GM21786 (cell line): ENCODE results near the gene GCFC2.
"Not testable (repeated sequence)": the region's sequence is repeated elsewhere in the genome, so short reads cannot be mapped to it uniquely, and the experiment has no call there.

Source experiments
- ATAC-seq: cut with Tn5 transposase; IDR thresholded peaks from one replicate; pipeline ENCODE4 v1.9.1; 2021; ENCODE audit not compliant: unreplicated experiment

The GCFC2 gene

DNA sequence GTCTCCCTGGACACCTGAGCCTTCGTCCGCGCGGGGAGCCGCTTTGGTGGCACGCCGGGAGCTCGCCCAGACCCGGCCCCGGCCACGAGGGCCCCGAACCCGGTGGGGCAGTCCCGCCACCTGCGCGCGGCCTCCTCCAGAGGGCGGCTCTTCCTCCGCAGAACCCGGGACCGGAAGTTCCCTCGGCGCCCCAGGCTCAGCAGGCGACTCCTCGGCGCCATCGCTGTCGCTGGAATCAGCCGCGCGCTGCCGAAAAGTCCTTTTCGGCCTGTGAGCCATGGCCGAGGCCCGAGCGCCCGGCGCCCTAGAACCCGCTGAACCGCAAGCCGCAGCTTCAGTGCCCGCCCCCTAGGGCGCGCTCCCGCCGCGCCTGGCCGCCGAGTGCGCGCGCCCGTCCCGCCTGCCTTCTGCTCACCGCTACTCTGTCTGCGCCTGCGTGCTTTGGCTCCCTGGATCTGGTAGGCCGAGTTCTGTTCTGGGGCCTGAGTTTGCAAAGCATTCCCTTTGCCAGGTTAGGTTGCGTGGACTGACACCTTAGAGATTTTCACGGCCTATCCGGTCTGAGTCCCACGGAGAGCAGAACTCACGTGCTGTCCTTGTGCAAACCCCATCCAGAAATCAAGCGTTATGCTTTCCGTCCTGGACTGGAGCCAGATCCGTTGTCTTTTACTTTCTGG is at the start of gene GCFC2:
GCFC2 (minus strand) TSS at position 339 of the 677 bp plus-strand sequence; CDS start at position 279, 60 bp downstream.
- ATAC-seq, result peak; percentile 93

GRCh38 chr2:75752828-75753227 is 42.1 kb upstream of the GCFC2 start:
- ATAC-seq, result no peak

- ATAC-seq, result no peak
These were observed 41.2 kb upstream of the GCFC2 start for GRCh38 chr2:75751824-75752468.

GRCh38 chr2:75751360-75751759 is 40.6 kb upstream of the GCFC2 start:
- peak; percentile 59 for ATAC-seq

DNA sequence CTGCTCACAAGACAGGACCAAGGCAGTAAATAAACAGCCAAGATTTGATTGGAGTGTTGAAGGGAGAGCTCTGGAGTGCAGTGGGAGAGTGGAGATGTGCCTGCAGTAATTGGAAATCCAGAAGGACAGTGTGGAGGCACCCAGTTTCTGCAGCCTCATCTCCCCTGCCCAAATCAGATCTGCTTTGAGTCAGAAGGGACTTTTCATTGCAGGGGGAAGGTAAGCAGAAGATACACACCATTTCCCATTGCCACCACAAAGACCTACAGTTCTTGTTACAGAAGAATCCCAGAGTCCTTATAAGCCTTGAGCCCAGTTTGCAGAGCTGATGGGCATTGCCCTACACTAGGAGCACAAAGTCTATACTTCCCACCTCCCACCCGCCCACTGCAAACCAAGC is 27.2 kb upstream of the GCFC2 start:
- ATAC-seq, result no peak

- ATAC-seq, result no peak
These were observed 25.6 kb upstream of the GCFC2 start for GRCh38 chr2:75736276-75736675.

DNA sequence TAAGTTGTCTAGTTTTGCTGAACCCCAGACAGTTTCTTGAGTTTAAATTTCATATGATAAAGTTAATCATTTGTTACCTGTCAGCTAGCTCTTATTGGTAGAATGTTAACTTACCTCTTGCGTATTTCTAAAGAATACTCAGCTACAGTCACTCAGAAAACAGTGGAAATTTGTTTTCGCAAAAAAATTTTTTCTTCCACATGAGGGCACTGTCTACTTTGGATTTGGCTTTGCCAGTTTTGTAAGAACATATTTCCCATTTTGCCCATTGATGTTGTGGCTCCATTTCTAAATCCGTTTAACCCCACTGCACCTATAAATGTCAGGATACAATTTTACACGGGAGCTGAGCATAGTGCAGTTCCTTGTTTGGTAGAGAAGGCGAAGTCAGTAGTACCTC is 19.1 kb upstream of the GCFC2 start:
- no peak for ATAC-seq

DNA sequence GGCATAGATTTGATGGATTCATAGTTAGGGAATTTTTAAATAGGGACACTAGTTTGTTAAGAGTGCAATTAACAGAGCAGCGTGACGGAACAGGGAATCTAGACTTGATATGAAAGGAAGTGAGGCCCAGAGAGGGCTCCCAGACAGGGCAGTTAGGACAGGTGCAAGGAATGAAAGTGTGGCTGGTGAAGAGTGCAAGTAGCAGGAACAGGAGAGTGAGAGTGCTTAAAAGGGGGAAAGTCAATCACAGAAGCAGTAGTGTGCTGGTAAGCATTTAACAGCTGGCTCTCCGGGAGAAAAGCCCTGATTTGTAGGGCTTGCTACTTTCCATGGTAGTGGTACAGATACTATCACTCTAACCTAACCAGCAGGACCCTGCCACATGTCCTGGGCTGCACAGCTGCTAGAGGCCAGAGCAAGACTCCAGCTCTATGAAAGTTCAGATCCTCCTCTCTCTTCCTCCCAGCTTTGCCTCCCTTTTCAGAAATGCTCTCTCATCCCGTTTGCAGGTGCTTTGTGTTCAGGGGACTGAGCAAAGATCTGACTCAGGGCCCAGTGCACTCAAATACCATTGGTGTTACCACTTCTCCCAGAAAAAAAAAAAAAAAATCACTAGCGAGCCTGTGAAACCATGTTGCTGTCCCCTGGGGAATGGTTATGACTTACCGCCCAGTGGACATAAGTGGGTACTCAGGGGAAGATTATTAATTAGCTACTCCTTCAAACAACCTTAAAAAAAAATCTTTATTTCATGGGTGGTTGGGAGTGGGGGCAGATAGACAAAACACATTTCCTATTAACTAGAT is 18.1 kb upstream of the GCFC2 start:
- ATAC-seq, result no peak

GRCh38 chr2:75722687-75723086 is 12.0 kb upstream of the GCFC2 start:
- no peak for ATAC-seq

DNA sequence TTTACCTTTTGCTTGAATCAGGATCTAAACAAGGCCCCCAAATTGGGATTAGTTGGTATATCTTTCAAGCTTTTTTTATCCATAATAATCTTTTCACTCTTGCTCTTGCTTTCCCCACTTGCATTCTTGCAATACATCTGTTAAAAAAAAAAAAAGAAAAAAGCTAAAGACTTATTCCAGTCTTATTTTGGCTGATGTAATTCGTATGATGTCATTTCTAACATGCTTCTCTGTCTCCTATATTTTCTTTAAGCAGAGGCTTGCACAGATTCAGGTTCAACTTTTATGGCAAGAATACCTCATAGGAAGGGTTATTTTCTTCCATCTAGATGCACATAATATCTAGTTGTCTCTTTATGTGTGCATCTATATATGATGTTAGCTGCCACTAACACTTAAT is 9.8 kb upstream of the GCFC2 start:
- no peak for ATAC-seq

GRCh38 chr2:75719616-75720015 is 8.9 kb upstream of the GCFC2 start:
- no peak for ATAC-seq

DNA sequence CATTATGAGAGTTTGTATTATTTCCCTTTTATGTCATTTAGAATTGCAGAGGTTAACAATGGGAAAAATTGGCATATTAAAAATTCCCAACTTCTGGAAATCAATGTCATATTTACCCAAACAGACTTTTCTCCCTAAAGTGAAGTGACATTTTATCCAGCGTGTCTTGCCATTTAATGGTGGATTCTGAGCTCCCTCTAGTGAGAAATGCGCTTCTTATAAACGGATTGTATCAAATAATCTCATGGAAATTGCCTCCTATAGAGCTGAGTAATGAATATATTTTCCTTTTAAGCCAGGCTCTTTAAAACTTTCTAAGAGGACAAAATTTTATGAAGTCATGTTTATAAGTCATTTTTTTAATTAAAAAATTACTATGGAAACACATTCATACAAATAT is 5.7 kb upstream of the GCFC2 start:
- no peak for ATAC-seq

- ATAC-seq, result not testable (repeated sequence)
These were observed 875 bp upstream of the GCFC2 start for GRCh38 chr2:75711590-75711989.

DNA sequence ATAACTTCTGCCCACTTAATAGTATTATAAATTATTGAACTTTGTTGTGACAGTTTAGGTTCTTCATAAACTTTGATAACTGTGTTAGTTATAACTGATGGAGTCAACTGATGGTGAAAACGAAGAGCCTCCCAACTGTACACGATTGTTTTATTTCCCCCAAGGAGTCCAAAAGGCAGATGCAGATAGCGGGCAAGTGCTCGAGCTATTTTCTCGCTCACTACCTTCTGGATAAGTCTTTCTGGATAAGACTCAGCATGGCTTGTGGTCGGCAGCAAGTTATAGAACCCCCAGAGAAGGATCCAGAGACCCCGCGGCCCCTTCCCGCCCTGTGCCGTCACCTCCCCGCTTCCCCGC is 517 bp downstream of the GCFC2 start:
- peak; percentile 19 for ATAC-seq

DNA sequence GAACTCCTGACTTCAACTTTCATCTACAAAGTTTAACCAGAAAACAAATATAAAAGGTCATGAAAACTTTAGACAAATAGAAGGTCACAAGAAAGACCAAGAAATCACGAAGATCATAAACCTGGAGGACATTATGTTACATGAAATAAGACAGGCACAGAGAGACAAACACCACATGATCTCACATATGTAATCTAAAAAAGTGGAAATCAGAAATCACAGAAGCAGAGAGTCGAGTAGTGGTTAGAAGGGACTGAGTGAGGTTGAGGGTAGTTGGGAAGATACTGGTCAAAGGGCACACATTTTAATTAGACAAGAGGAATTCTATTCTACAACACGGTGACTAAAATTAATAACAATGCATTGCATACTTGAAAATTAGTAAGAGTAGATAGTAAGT is 1.4 kb downstream of the GCFC2 start:
- no peak for ATAC-seq

DNA sequence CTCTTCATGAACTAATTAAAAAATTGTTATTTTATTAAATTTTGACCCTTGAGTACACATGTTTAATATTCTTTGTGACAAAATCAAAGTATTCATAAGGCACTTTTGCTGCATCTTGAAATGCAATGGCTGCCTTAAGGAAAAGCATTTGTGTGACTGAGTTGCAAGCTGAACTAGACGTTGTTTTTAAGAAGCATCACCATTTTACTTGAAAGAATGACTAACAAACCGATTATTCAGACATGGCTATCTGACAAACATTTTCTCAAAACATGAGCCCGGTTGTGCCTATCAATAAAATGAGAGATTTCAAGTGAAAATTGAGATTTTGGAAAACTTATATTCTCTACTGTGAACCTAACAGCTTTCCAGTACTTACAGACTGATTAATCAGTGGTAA is 2.8 kb downstream of the GCFC2 start:
- ATAC-seq, result no peak

GRCh38 chr2:75705921-75706320 is 4.8 kb downstream of the GCFC2 start:
- ATAC-seq, result no peak

DNA sequence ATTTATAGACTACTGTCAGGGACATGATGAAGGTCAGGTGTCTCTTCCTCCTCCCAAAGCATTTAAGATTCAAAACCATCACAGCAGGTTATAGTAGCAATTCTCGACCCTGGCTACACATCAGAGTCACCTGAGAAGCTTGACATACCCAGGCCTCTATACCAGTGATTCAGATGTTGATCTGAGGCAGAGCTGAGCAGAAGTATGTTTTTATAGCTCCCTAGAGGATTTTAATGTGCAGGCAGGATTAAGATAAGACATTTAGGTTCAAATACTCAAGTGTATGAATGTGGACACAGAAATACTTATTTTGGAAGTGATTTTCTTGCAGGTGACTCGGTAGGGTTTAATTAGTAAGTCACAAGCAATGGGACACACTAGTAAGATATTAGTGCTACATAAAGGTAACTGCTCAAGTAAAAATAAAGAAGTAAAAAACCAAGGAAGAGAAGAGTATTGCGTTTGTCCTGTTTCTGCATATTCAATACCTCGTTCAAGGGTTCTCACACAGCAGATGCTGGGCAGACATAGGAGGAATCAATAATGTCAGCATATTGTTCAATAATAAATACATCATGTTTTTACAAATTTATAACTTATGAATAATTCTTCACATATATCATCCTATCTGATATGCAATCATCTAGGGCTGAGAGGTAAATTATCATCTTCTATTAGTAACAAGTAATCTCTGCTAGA is 7.0 kb downstream of the GCFC2 start:
- ATAC-seq, result no peak

DNA sequence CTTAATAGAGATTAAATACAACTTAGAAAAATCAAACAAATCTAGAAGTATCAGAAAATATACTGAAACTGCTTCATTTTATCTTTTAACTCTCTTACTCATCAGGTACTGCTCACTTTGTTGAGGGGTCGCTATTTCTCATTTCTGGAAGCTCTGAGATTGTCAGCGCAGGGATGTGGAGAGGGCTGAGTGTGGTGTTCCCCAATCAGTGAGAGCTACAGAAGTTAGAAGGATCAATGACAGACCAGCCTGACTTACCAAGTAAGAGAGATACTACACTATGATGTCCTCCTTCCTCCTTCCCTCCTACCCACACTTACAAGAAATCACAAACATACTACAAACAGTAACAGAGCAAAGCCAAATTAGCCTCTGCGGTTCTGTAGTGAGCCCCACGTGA is 8.1 kb downstream of the GCFC2 start:
- ATAC-seq, result no peak

DNA sequence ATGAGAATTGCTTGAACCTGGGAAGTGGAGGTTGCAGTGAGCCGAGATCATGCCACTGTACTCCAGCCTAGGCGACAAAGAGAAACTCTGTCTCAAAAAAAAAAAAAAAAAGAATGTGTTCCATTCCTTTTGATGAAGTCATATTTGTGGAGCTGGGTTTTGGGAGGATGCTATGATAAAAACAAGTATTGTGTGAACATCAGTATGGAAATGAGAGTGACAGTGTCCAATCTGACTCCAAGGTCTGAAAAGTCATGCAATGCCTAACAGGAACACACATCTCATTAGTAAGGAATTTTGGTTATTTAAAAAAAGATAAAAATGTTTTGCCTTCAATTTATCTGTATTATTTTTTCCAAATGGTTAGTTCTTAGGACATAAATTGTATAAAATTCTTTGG is 11.8 kb downstream of the GCFC2 start:
- no peak for ATAC-seq

DNA sequence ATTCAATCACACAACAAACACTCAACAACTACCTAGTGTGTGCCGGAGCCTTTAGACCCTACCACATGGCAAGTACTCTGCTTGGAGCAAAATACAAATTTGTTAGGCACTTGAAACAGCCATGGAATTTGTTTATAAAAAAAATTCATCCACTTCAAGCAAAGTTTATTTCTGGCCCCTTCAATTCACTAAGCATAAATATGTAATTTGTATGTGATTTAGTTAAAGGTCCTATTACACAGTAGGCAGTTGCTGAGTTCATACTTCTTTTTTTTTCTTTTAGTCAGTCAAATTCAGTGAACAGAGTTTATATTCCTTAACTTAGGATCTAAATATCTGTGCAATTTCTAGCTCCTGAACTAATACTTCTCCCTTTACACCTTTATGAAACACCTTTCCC is 22.5 kb downstream of the GCFC2 start:
- no peak for ATAC-seq

- not testable (repeated sequence) for ATAC-seq
These were observed 27.3 kb downstream of the GCFC2 start for GRCh38 chr2:75683430-75683829.
